Mesothelial cell of epicardium (in vitro differentiated cells): ENCODE measurements around the gene CTTNBP2. TPM values are rescaled to one million over a fixed set of nuclear protein-coding genes. Genes with fewer than 3 reads are reported as not detected.

Source experiments
- DNase-seq, 2 experiments: peaks; one replicate each; pipeline ENCODE4 v3.0.0; 2021; ENCODE audit warnings: low spot score in 2 of 2; ENCODE audit not compliant: unreplicated experiment in 2 of 2
- H3K27ac Mint-ChIP-seq: 2 replicates; pipeline ENCODE4 v1.8.0; 2021; ENCODE audit warnings: mixed read lengths
- H3K27me3 Mint-ChIP-seq: 2 replicates; pipeline ENCODE4 v1.8.0; 2021; ENCODE audit warnings: low read depth, mixed read lengths
- H3K36me3 Mint-ChIP-seq: 2 replicates; pipeline ENCODE4 v1.8.0; 2021; ENCODE audit warnings: mixed read lengths
- H3K4me1 Mint-ChIP-seq: 2 replicates; pipeline ENCODE4 v1.8.0; 2021; ENCODE audit warnings: mixed read lengths
- H3K4me3 Mint-ChIP-seq: 2 replicates; pipeline ENCODE4 v1.8.0; 2021; ENCODE audit warnings: mild to moderate bottlenecking, moderate library complexity, mixed read lengths
- H3K9me3 Mint-ChIP-seq: 2 replicates; pipeline ENCODE4 v1.8.0; 2021; ENCODE audit warnings: mixed read lengths
- CTCF ChIP-seq: fragments of 200-600 bp; sonication (generic); IDR thresholded peaks from one replicate; pipeline ENCODE4 v1.5.0; 2021; ENCODE audit warnings: antibody characterized with exemption; ENCODE audit not compliant: unreplicated experiment
- total RNA-seq: library from RNA; stranded (reverse); gene quantifications from 3 replicates; pipeline ENCODE4 v1.2.1, GENCODE V29; 2021

Gene CTTNBP2
- total RNA-seq, 1 donor from 2014 or later = 12.1 TPM

- DNase-seq = no peak
- no peak for TF ChIP-seq CTCF
- Mint-ChIP-seq H3K27me3 (no peaks in the 10 kb centered on the region), H3K4me3 (no peak overlapping the region), H3K9me3 (peaks cover 15% of the 10 kb centered on the region), H3K4me1 (peaks cover 12% of the 10 kb centered on the region), H3K36me3 (no peaks in the 10 kb centered on the region), H3K27ac (no peak overlapping the region)
Measured at GRCh38 chr7:117689406-117689805, 183.8 kb downstream of the CTTNBP2 start.

DNA sequence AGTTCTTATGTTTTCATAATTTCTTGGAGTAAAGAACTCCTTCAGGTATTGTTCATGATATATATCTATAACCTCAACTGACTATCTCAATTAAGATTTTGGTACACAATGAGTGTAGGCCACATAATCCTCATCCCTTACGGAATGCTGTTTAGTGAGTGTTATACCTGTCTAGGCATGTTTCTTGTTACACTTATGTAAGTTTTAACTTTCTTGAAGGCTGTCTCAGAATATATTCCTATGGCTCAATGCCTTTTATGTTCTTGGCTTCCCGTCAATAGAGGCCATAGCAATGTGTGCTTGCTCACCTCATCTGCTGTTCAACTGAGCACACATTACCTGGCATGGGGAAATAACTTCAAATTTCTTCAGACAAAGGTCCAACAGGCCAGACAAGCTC, 185.1 kb downstream of the CTTNBP2 start:
- Mint-ChIP-seq H3K4me1 (peaks cover 18% of the 10 kb centered on the region), H3K9me3 (peaks cover 10% of the 10 kb centered on the region), H3K36me3 (no peaks in the 10 kb centered on the region), H3K27me3 (no peaks in the 10 kb centered on the region), H3K27ac (no peak overlapping the region), H3K4me3 (no peak overlapping the region)
- TF ChIP-seq CTCF = no peak
- DNase-seq = no peak

DNA sequence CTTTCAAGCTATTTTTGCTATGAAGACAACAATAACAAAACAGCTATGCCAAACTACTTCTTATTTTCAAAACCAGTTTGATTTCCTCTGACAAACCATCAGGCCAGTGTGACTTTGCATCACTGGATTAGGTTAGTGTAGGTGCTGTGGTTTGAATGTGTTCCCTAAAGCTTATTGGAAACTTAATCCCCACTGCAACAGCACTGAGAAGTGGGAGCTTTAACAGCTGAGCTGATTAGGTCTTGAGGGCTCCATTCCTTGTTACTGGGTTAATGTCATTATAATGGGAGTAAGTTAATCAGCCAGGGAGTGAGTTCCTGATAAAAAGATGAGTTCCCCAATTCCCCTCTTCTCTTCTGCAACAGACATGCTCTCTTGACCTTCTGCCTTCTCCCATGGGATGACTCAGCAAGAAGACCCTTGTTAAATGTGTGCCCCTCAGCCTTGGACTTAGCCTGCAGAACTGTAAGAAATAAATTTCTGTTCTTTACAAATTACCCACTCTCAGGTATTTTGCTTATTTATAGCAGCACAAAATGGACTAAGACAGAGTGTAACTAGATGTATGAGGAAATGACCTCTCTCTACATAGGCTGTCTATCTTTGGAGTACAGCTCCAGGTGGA, 186.8 kb downstream of the CTTNBP2 start:
- DNase-seq = no peak
- Mint-ChIP-seq H3K27ac (no peak overlapping the region), H3K9me3 (peaks cover 10% of the 10 kb centered on the region), H3K4me1 (peaks cover 18% of the 10 kb centered on the region), H3K36me3 (no peaks in the 10 kb centered on the region), H3K4me3 (no peak overlapping the region), H3K27me3 (no peaks in the 10 kb centered on the region)
- TF ChIP-seq CTCF = no peak

DNA sequence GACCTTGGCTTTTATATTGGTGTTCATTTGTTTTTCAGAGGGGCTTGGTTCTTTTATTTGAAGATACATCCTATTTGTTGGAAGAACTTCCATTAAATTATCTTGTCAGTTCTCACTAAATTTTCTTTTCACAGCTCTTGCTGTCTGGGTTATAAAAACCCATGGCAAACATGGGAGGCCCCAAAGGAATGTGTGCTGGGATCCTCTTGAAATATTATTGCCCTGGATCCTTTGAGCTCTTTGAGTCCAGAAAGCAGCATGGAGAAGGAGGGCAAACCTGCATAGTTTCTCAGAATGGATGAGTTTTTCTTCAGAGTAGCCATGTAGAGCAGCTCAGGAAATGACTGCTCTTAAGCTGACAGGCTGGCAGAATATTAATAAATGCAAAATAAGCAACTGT, 187.4 kb downstream of the CTTNBP2 start:
- Mint-ChIP-seq H3K36me3 (no peaks in the 10 kb centered on the region), H3K27me3 (no peaks in the 10 kb centered on the region), H3K4me1 (peaks cover 18% of the 10 kb centered on the region), H3K4me3 (no peak overlapping the region), H3K27ac (no peak overlapping the region), H3K9me3 (peaks cover 10% of the 10 kb centered on the region)
- DNase-seq = no peak
- TF ChIP-seq CTCF = no peak

DNA sequence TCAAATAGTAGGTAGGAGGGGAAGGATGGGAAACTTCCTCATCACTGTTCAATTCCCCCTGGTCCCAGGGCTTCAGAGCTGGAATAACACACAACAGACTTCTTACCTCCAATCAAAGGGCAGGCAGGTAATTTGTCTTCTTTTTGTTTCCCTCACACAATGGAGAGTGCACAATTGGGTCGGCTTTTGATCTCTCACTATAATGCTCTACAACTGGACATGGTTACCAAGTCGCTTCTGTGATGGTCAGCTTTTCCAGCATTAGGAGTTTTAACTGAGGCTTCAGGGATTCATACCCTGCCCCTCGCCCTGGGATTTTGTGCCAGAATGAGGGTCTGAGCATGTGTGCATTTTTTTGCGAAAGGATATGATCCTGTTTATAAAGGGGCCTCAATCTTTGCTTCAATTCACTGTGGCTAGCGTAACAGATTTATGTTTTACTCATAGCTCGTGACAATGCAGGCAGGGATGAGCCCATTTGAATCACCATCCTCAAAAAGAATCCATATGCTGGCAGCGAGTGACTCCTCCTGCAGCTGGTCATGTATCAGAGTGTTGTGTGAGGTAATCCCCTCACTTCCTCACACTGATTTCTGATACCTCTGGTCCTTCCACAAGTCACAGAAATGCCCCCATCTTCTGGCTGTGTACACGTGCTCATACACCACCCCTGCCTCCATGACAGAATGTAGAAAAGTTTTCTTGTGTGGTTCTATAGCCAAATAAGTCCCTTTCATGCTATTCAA, 189.6 kb downstream of the CTTNBP2 start:
- no peaks in the 10 kb centered on the region for H3K9me3 Mint-ChIP-seq
- no peak for DNase-seq
- H3K27me3 Mint-ChIP-seq = no peaks in the 10 kb centered on the region
- peaks cover 18% of the 10 kb centered on the region for H3K4me1 Mint-ChIP-seq
- TF ChIP-seq CTCF = no peak
- H3K27ac Mint-ChIP-seq = no peak overlapping the region
- no peak overlapping the region for H3K4me3 Mint-ChIP-seq
- H3K36me3 Mint-ChIP-seq = no peaks in the 10 kb centered on the region
